GM04503 (cell line): ENCODE results near the gene EMP3.
A peak's percentile ranks its signal among the peaks of the same experiment; 100 is the strongest.
"Not testable (repeated sequence)": the region's sequence is repeated elsewhere in the genome, so short reads cannot be mapped to it uniquely, and the experiment has no call there.

Experiments used
- DNase-seq: peaks from one replicate; pipeline ENCODE4 v3.0.0-alpha.2; 2012; ENCODE audit warnings: low read depth

EMP3 gene

DNA sequence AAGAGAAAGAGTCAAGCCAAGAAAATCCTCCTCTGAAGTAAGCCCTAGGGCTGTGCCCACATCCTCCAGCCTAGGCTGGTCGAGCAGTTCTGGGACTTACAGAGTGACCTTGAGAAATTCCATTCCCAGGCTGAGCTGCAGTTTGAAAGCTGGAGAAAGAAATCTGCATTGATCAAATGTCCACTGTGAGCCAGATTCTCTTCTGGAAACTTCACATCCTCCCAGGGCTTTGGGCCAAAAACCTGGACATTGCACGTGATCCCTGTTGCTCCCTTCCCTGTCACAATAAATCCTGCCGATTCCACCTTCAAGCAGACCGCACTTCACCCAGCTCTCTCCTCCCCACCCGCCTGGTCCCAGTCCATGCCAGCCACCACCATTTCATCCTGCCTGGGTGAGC, 22.7 kb downstream of the EMP3 start:
- DNase-seq = no peak

DNA sequence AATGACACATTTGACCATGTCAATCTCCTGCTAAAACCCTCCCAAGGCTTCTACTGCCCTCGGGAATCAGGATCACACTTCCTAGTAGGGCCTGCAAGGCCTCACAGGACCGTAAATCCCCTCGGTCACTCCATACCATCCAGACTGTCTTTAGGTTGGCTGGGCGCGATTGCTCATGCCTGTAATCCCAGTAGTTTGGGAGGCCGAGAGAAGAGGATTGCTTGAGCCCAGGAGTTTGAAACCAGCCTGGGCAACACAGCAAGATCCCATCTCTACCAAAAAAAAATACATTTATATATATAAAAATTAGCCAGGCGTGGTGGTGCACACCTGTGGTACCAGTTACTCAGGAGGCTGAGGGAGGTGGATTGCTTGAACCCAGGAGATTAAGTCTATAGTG, 23.4 kb downstream of the EMP3 start:
- no peak for DNase-seq

DNA sequence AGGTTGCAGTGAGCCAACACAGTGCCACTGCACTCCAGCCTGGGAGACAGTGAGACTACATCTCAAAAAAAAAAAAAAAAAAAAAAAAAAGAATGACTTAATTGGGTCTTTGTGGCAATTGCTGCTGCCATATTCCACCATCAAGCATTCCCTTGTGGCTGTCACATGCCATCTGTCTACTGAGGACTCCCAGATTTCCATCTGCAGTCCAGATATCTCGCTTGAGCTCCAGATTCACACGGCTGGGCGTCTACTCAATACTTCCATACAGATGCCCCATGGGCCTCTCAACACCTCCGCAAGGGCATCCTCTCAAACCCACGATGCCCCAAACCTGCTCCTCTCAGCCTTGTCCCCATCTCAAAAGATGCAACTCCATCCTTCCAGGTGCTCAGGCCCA, 25.5 kb downstream of the EMP3 start:
- DNase-seq = no peak

DNA sequence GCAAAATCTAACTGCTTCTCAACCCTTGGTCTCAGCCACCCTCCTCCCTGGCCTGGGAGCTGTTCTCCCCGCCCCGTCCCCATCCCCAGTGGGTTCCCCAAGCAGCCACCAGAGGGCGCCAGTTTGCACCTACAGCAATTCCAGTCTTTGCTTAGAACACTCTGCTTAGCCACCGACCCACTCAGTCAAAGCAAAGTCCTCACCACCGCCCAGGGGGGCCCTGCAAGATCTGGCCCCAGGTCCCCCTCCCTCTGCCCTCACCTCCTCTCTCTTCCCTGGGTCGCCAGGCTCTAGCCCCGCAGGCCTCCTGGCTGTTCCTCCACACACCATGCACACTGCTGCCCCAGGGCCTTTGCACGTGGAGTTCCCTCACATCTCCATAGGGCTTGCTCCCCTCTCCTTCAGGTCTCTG, 26.0 kb downstream of the EMP3 start:
- no peak for DNase-seq

DNA sequence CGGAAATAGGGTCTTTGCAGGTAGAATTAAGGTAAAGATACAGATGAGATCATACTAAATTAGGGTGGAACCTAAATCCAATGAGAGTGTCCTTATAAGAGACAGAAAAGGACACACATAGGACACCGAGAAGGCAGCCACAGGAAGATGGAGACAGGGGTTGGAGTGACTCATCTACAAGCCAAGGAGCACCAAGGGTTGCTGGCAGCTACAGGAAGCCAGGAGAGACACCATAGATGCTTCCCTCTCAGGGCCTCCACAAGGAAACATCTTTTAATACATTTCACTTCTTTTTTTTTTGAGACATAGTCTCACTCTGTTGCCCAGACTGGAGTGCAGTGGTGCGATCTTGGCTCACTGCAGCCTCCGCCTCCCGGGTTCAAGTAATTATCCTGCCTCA, 28.3 kb downstream of the EMP3 start:
- no peak for DNase-seq

DNA sequence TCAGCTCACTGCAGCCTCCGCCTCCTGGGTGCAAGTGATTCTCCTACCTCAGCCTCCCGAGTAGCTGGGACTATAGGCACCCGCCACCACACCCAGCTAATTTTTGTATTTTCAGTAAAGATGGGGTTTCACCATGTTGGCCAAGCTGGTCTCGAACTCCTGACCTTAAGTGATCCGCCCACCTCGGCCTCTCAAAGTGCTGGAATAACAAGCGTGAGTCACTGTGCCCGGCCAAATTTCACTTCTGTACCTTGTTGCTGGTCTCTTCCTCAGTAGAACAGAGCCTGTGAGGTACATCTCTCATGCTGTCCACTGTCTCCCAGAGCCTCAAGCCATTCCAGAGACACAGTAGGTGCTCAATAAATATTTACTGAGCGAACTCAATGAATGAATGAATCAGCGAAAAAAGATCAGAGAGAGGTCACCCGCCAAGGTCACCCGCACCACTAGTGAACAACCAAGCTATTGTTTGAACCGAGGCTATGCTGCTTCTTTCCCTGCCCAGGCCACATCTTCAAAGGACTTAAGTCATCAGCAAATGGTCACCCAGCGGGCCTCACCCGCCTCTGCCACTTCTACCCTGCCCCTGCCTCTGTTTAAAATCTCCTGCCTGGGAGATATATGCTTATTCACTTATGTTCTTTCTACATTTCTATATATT, 29.1 kb downstream of the EMP3 start:
- no peak for DNase-seq

DNA sequence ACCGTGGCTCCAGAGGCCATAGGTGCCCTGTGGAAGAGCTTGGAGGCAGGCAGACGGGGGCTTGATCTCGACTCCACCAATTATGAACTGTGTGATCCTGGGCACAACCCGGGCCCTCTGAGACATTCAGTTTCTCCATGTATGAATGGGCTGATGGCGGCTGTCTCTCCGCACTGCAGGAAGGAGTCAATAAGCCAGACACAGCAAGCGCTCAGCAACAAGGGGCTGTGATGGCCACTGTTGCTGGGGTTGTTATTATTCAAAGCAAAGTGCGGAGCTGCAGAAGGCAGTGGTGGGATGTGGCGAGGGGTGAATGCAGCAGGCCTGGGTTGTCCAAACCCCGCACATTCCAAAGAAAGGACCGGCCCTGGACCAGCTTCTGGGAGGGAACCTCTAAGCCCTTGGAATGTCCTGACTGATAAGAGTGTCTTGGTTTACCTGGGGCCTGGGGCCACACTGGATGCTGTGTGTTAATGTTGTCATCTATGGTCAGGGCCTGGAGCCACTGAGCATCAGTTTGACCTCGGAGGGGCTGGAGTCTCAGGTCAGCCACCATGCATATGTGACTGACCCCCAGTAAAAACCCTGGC, 30.1 kb downstream of the EMP3 start:
- DNase-seq = no peak

DNA sequence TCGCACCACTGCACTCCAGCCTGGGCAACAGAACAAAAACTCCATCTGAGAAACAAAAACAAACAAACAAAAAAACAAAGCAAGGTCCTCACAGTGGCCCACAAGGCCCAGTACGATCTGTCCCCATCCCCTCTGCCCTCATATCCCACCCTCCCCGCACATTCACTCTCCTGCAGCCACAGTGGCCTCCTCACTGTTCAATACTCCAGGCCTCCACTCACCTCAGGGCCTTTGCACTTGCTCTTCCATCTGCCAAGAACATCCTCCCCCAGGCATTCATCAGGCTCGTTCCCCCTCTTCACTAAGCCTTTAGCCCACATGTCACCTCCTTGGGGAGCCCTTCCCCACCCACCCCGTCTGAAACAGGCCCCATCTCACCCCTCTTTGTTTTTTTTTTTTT, 33.8 kb downstream of the EMP3 start:
- DNase-seq = no peak

DNA sequence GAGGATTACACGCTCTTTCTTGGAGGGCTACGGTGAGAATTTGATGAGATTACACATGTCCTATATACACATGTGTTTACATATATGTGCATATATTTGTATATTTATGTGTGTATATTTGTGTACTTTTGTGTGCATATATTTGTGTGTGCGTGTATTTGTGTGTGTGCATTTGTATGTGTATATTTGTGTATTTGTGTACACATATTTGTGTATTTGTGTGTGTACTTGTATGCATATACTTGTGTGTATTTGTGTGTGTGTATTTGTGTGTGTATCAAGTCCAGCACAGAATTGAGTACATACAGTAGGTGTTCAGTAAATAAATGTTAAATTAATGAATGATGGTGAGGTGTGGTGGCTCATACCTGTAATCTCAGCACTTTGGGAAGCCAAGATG, 36.6 kb downstream of the EMP3 start:
- DNase-seq = no peak

DNA sequence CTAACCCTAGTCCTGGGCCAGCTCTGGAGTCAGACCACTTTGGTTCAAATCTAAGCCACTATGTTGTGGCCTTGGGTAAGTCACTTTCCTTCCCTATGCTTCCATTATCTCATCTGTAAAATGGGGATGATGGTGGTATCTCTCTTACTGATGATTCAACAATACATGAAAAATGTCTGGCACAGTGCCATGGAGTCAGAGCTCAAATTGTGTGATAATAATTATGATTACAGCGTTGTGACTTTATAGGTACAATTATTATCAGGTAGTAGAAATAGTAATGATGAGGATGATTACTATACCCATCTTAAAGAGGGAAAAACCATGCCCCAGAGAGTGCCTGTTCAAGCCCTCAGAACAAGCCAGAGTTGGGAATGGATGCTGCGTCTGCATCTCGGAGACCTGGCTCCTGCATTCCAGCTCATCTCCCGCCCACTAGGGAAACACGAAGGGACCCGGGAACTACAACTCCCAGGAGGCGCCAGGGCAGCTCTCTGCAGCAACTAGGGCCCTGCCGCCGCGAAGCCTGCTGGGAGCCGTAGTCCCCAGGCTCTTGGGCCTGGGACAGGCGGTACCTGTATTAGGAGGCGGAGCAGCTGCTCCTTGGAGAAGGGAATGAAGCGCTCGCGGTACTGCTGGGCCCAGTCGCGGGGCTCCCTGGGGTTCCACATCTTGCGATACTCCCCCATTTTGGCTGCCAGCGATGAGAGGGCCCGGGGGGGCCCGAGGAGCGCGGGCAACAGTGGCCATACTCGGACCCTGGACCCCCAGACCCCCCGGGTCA, 37.6 kb downstream of the EMP3 start:
- peak; percentile 73 for DNase-seq

DNA sequence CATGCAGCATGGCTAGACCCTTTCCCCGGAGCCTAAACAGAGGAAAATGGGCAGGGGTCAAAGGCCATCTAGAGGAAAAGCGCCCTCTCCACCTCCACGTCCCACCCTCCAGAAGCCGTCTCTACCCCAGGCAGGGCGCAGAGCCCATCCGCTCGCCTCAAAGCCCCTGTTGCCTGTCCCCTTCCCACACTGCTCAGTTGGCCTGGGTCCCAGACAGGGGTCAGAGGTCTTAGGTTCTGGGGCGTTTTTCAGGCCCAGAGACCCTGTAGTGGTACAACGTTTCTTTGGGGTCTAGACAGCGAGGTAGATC, 38.1 kb downstream of the EMP3 start:
- no peak for DNase-seq

DNA sequence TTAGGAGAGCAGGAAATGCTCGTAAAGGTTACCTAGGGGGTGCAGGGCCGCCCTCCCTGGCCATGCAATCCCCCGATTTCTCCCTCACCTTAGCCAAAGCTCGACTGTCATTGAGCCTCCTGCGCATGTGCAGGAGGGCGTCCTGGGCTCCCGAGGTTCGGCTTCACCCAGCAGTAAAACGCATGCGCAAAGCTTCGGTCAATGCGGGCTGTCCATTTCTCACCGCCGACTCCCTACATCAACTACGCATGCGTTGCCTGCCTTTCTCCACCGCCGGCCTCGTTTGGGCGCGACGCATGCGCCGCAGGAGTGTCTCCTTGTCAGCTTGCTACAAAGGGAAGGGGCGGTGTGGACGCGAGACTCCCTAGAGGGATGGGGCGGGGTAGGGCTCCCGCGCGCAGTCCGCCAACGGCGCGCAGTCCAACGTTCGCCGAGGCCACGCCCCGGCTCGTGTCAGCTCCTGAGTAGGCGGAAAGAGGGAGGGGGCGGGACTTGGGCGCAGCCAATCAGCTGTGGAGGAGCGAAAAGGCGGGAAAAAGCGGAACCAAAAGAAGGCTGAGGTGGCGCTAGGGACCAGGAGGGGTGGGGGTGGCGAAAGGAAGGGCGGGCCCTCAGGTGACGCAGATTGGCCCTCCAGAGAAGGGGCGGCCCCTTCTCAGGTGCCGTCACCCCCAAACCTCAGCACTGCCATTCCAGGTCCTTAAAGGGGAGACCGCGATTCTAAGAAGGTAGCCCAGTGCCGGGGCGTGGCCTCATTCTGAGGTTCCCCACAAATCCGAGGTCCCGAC, 38.7 kb downstream of the EMP3 start, which contains the start of the genes SYNGR4 and TMEM143:
Gene SYNGR4, plus strand, starts transcription at position 558 of the 788 bp plus-strand sequence. CDS start 1,476 bp downstream, outside the sequence.
Gene TMEM143, minus strand, starts transcription at position 131 of the 788 bp plus-strand sequence. Its CDS starts 20 bp downstream, at position 111.
- DNase-seq = peak; percentile 96

DNA sequence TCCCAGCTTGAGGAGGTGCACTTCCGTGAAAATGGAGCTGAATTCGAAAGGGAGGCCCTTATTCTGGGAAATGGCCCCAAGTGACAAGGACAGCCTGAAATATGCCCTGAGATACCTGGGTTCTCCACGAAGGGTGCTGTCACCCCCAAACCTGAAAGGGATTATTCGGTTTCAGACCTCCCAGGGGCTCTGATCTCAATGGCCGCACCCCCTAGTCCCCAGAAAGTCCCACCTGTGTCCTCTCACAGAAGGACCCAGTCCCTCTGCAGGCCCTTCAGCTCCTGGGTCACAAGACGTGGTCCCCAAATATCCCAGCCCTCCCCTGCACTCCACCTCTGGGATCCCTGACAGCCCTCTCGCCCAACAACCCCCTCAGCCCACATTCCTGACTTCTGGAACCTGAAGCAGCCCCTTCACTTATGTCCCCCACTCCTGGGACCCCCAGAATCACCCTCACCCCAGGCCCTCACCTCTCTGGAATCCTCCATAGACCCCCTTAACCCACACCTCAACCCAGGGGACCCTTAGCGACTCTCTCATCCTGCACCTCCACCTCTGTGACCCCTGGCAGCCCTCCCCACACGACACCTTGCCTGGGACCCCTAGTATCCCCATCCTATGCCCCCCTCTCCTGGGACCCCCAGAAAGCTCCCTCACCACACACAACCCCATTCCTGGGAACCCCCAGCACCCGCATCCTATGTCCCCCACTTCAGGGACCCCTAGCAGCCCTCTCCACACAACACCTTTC, 39.4 kb downstream of the EMP3 start:
- no peak for DNase-seq

DNA sequence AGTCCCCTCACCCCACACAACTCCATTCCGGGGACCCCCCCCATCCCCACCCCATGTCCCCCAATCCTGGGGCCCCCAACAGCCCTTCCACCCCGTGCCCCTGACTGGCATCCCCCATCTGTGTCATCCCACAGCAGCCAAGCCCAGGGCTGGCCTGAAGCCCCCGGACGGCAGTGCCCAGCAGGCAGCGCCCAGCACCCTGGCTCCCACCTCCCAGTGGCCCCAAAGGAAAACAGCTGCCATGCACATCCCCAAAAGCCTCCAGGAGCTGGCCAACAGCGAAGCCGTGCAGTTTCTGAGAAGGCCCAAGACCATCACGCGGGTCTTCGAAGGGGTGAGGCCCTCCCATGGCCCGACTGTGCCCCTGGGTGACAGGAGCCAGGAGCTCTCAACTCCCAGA, 40.2 kb downstream of the EMP3 start:
- DNase-seq = no peak

DNA sequence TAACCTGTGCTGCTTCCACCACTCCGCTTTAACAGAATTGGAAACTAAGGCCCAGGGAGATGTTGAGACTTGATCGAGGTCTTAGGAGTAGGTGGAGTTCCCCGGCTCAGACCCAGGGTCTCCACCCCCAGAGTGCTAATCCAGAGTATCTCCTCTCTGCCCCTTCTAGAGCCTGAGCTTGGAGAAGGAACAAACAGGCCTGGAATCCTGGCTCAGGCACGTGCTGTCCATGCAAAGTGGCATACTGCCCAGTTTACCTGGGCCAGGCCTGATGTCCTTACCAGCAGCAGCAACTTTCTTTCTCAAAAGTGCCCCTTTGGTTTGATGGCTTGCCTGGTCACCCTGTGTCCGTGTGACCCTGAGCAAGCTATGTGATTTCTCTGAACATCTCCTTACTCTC, 42.5 kb downstream of the EMP3 start:
- no peak for DNase-seq

DNA sequence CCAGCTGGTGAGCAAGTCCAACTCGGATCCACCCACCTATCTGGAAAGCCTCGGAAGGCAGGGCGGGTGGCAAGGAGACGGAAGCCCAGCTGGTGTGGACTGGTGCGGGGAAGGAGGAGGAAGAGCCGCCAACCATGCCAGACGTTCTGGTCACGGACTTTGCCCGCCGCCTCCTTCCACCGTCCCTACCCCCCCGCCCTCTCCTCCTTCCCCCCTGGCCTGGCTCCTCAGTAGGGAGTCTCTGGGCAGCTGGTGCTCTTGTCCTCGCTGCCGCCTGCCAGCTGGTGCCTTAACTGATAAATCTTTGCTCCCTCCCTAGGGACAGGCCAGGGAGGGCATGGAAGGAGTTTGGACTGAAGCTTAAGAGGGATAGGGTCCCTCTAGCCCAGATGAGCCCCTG, 43.6 kb downstream of the EMP3 start:
- no peak for DNase-seq

DNA sequence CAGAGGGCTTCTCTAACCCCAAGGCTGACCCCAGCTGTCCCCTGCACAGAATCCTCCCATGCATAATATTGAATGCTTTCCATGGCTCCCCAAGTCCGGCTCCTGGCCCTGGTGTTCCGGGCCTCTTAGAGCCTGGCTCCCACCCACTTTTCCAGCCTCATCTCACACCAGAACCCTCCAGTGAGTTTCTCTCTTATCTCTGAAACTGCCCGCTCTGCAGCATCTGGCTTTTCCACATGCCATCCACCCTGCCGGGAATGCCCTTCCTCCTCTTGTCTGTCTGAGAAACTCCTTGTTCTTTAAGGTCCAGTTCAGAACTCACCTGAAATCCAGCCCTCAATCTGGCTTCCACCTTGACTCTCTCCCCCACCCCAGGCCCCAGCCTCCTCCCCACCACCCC, 45.6 kb downstream of the EMP3 start:
- DNase-seq = no peak

DNA sequence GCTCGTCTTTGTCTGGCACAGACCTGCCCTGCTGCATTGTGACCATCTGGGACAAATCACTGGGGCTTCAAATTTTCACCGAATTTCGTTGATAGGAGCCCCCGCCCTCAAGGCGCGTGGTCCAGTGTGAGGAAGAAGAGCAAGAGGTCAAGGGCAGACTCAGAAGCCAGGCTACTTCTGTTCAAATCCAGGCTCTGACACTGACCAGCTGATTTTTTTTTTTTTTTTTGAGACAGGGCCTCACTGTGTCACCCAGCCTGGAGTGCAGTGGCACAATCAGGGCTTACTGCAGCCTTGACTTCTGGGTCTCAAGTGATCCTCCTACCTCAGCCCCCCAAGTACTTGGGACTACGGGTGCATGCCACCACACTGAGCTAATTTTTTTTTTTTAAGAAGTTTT, 46.0 kb downstream of the EMP3 start:
- DNase-seq = no peak

DNA sequence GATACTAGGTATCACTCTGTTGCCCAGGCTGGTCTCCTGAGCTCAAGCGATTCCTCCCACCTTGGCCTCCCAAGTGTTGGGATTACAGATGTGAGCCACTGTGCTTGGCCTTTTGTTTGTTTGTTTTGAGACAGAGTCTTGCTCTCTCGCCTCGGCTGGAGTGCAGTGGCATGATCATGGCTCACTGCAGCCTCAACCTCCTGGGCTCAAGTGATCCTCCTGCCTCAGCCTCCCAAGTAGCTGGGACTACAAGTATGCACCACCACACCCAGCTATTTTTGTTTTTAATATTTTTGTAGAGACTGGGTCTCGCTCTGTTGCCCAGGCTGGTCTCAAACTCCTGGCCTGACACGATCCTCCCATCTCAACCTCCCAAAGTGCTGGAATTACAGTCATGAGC, 46.4 kb downstream of the EMP3 start:
- not testable (repeated sequence) for DNase-seq

DNA sequence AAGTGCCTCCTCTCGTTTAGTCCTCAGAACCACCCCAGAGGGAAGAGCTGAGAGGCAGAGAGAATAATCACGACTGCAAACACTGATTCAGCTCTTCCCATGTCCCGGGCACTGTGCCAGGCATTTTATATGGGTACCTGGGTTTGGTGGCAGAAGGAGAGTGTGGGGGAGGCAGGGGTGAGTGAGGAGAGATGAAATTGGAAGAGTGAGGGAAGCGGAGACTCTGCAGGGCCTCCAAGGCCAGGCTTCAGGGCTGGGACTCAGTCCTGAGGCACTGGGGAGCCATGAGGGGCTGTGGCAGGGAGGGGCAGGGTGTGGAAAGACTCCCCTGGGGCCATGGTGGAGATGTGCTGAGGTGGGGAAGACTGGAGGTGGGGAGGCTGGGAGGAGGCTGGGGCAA, 47.6 kb downstream of the EMP3 start:
- no peak for DNase-seq

DNA sequence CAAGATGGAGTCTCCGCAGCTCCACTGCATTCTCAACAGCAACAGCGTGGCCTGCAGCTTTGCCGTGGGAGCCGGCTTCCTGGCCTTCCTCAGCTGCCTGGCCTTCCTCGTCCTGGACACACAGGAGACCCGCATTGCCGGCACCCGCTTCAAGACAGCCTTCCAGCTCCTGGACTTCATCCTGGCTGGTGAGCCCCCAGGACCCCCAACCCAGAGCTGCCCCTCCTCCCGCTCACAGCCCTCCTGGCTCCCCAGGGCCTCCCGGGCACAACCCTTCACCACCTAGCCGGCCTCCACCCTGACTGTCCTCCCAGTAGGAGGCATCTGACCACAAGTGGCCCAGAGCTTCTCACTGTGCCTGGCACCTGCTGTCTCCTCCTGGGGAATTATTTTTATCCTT, 48.2 kb downstream of the EMP3 start:
- no peak for DNase-seq

DNA sequence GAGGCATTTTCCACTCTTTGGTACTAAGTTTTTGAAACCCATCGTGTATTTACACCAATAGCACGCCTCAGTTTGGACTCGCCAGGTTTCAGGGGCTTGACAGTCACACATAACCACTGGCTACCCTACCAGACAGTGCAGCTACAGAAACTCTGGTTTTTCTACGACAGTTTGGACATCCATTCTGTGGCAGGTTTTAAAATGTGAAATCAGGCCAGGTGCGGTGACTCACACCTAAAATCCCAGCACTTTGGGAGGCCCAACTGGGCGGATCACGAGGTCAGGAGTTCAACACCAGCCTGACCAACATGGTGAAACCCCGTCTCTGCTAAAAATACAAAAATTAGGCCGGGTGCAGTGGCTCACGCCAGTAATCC, 52.8 kb downstream of the EMP3 start:
- DNase-seq = no peak
